ENCODE results near the gene WFDC10A.
"Not testable (repeated sequence)": the region's sequence is repeated elsewhere in the genome, so short reads cannot be mapped to it uniquely, and the experiment has no call there.

WFDC10A gene

GRCh38 chr20:45629496-45630100 is at the start of gene WFDC10A:
WFDC10A (plus strand) TSS chr20:45629739; CDS start chr20:45629814, 75 bp downstream.
- no peak for DNase-seq

- DNase-seq: no peak
Measured at GRCh38 chr20:45581702-45582101, 47.8 kb upstream of the WFDC10A start.

GRCh38 chr20:45583502-45583901 is 46.0 kb upstream of the WFDC10A start:
- no peak for DNase-seq

GRCh38 chr20:45584294-45584693 is 45.2 kb upstream of the WFDC10A start:
- DNase-seq: not testable (repeated sequence)

- DNase-seq: not testable (repeated sequence)
Measured at GRCh38 chr20:45585986-45586385, 43.6 kb upstream of the WFDC10A start.

- no peak for DNase-seq
Measured at GRCh38 chr20:45588800-45589199, 40.7 kb upstream of the WFDC10A start.

- DNase-seq: no peak
Measured at GRCh38 chr20:45589725-45590124, 39.8 kb upstream of the WFDC10A start.

GRCh38 chr20:45592574-45593189 is 36.9 kb upstream of the WFDC10A start:
- DNase-seq: no peak

- no peak for DNase-seq
Measured at GRCh38 chr20:45593498-45593897, 36.0 kb upstream of the WFDC10A start.

- no peak for DNase-seq
Measured at GRCh38 chr20:45595235-45595634, 34.3 kb upstream of the WFDC10A start.

GRCh38 chr20:45607810-45608209 is 21.7 kb upstream of the WFDC10A start:
- DNase-seq: no peak

GRCh38 chr20:45611054-45611453 is 18.5 kb upstream of the WFDC10A start:
- DNase-seq: no peak

GRCh38 chr20:45612314-45612713 is 17.2 kb upstream of the WFDC10A start:
- no peak for DNase-seq

GRCh38 chr20:45617591-45617990 is 11.9 kb upstream of the WFDC10A start:
- DNase-seq: no peak

GRCh38 chr20:45621593-45621992 is 7.9 kb upstream of the WFDC10A start:
- no peak for DNase-seq

- no peak for DNase-seq
Measured at GRCh38 chr20:45626540-45626939, 3.0 kb upstream of the WFDC10A start.

- DNase-seq: no peak
Measured at GRCh38 chr20:45630371-45630770, 832 bp downstream of the WFDC10A start.

GRCh38 chr20:45631184-45631583 is 1.6 kb downstream of the WFDC10A start, which contains the start of gene WFDC9:
WFDC9 (minus strand) TSS chr20:45631284; CDS start chr20:45610181, 21,103 bp downstream.
- DNase-seq: no peak

GRCh38 chr20:45636513-45636912 is 7.0 kb downstream of the WFDC10A start:
- DNase-seq: no peak

- DNase-seq: no peak
Measured at GRCh38 chr20:45639687-45640086, 10.1 kb downstream of the WFDC10A start.

GRCh38 chr20:45641076-45641475 is 11.5 kb downstream of the WFDC10A start:
- DNase-seq: not testable (repeated sequence)

- not testable (repeated sequence) for DNase-seq
Measured at GRCh38 chr20:45645869-45646268, 16.3 kb downstream of the WFDC10A start.

- no peak for DNase-seq
Measured at GRCh38 chr20:45646875-45647274, 17.3 kb downstream of the WFDC10A start.

- DNase-seq: no peak
Measured at GRCh38 chr20:45647441-45648050, 18.0 kb downstream of the WFDC10A start.

Data from activated CD4-positive, CD25-positive, alpha-beta regulatory T cell treated with anti-CD3 and anti-CD28 coated beads, Interleukin-2, amount 50 U/mL, for 72 hours (primary cell).